Activated CD4-positive, CD25-positive, alpha-beta regulatory T cell treated with anti-CD3 and anti-CD28 coated beads, Interleukin-2, amount 50 U/mL, for 72 hours (primary cell): ENCODE data around the gene PLEKHA7.
"Not testable (repeated sequence)": the region's sequence is repeated elsewhere in the genome, so short reads cannot be mapped to it uniquely, and the experiment has no call there.

Experiments
- DNase-seq: peaks from one replicate; pipeline ENCODE4 v3.0.0; 2021

The PLEKHA7 gene, protein sequence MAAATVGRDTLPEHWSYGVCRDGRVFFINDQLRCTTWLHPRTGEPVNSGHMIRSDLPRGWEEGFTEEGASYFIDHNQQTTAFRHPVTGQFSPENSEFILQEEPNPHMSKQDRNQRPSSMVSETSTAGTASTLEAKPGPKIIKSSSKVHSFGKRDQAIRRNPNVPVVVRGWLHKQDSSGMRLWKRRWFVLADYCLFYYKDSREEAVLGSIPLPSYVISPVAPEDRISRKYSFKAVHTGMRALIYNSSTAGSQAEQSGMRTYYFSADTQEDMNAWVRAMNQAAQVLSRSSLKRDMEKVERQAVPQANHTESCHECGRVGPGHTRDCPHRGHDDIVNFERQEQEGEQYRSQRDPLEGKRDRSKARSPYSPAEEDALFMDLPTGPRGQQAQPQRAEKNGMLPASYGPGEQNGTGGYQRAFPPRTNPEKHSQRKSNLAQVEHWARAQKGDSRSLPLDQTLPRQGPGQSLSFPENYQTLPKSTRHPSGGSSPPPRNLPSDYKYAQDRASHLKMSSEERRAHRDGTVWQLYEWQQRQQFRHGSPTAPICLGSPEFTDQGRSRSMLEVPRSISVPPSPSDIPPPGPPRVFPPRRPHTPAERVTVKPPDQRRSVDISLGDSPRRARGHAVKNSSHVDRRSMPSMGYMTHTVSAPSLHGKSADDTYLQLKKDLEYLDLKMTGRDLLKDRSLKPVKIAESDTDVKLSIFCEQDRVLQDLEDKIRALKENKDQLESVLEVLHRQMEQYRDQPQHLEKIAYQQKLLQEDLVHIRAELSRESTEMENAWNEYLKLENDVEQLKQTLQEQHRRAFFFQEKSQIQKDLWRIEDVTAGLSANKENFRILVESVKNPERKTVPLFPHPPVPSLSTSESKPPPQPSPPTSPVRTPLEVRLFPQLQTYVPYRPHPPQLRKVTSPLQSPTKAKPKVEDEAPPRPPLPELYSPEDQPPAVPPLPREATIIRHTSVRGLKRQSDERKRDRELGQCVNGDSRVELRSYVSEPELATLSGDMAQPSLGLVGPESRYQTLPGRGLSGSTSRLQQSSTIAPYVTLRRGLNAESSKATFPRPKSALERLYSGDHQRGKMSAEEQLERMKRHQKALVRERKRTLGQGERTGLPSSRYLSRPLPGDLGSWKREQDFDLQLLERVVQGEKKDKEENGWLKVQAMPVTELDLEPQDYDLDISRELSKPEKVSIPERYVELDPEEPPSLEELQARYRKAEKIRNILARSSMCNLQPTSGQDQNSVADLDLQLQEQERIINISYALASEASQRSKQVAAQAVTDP

GRCh38 chr11:17014321-17014832, at the start of gene PLEKHA7:
Gene PLEKHA7, minus strand, starts transcription at chr11:17014414. Its CDS starts 13 bp downstream, at chr11:17014401.
- DNase-seq: no peak

DNA sequence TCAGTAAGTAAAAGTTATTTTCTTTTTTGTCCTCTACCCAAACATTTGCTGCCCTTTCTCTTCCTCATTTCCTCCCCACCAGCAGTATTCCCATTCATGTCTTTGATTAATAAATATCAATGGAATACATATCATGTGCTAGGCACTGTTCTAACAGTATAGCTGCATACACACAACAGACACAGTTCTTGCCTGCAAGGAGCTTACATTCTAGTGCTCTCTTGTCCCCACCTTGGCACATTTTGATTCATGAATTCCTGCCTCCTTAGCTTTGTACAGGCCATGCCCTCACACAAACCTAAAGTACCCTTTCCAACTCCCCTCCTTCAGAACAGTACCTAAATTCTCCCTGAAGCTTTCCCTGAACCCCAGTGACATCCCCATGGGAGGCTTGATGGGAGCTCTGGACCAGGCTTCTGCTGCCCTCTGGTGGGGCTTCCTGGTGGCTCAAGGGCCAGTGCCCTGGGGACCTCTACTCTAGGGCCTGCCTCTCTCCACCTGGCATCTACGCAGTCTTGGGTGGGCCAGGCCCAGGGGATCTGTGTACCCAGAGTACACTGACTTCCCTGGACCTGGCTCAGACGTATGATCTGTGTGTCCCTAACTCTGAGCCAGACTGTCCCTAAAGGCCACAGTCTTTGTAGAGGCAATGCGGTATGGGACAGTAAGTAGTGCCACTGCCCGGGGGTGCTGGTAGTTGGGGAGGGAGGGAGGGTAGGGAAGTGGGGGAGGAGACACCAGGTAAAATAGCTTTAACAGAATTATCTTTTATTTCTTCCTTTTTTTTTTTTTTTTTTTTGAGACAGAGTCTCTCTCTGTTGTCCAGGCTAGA, 49.2 kb upstream of the PLEKHA7 start:
- peak; percentile 71 for DNase-seq

GRCh38 chr11:17051146-17051545, 36.9 kb upstream of the PLEKHA7 start:
- not testable (repeated sequence) for DNase-seq

DNA sequence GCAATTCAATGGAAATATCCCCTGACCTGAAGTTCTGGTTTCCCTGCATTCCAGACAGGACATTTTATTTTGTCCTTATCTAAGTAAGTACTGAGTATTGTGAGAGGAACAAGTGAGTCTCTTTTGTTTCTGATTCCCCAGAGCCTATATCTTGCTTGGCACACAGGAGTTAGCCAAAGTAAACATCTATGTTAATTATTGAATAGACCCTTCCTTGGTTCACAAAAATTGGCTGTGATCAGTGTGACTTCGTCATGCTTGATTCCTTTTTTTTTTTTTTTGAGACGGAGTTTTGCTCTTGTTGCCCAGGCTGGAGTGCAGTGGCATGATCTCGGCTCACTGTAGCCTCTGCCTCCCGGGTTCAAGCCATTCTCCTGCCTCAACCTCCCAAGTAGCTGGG, 34.3 kb upstream of the PLEKHA7 start:
- not testable (repeated sequence) for DNase-seq

GRCh38 chr11:17046690-17047089, 32.5 kb upstream of the PLEKHA7 start:
- no peak for DNase-seq

- DNase-seq: no peak
These were observed 22.7 kb upstream of the PLEKHA7 start for GRCh38 chr11:17036666-17037658.

GRCh38 chr11:17034027-17034426, 19.8 kb upstream of the PLEKHA7 start:
- DNase-seq: not testable (repeated sequence)

- no peak for DNase-seq
These were observed 12.4 kb upstream of the PLEKHA7 start for GRCh38 chr11:17026487-17027082.

GRCh38 chr11:17024924-17025323, 10.7 kb upstream of the PLEKHA7 start:
- no peak for DNase-seq

GRCh38 chr11:17021511-17021910, 7.3 kb upstream of the PLEKHA7 start:
- no peak for DNase-seq

DNA sequence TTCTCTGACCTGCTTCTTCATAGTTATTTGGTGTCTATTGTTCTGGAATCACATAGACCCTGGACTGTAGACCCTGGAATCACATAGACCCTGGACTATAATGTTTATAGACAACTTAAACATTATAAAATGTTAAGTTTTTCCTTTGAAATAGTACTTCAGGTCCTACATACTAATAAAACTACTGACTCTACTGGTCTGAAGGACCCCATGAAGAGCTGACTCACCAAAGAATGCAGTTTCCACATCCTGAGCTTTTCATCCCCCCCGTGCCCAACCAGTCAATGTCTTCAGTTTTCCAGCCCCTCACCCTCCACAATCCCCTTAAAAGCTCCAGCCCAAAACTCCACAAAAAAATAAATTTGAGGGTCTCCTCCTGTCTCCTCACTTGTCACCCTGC, 6.6 kb upstream of the PLEKHA7 start:
- DNase-seq: no peak

- no peak for DNase-seq
These were observed 5.0 kb upstream of the PLEKHA7 start for GRCh38 chr11:17019232-17019631.

GRCh38 chr11:17015627-17016126, 1.5 kb upstream of the PLEKHA7 start:
- no peak for DNase-seq

DNA sequence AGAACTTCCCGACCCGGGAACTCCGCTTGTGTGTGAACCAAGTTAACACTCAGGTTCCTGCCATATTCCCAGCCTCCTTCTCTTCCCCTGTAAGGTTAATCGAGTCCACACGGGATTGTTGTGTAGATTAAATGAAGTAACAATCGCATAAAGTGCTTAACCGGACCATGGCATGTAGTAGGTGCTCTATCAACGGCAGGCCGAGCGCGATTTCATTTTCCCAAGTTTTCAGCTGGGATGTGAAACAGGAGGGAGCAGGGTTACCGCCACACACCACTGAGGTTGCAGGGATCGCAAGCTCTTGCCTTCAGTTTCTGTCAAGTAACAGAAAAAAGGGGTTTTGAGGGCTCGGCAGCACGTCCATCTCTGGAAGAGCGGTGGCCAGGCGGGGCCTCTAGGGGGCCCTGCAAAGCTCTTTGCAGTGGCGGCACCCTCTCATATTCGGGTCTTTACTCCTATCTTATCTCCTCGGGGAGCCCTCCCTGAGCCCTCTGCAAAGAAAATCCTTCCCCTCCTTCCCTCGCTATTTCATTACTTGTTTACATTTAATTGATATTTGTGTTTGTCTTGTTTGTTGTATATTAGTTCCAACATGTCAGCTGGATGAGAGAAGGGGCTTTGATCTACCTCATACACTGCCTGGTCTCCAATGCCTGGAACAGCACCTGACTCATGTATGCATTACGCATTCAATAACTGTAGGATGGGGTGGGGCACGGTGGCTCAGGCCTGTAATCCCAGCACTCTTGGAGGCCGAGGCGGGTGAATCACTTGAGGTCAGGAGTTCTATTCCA, 816 bp upstream of the PLEKHA7 start:
- DNase-seq: no peak

DNA sequence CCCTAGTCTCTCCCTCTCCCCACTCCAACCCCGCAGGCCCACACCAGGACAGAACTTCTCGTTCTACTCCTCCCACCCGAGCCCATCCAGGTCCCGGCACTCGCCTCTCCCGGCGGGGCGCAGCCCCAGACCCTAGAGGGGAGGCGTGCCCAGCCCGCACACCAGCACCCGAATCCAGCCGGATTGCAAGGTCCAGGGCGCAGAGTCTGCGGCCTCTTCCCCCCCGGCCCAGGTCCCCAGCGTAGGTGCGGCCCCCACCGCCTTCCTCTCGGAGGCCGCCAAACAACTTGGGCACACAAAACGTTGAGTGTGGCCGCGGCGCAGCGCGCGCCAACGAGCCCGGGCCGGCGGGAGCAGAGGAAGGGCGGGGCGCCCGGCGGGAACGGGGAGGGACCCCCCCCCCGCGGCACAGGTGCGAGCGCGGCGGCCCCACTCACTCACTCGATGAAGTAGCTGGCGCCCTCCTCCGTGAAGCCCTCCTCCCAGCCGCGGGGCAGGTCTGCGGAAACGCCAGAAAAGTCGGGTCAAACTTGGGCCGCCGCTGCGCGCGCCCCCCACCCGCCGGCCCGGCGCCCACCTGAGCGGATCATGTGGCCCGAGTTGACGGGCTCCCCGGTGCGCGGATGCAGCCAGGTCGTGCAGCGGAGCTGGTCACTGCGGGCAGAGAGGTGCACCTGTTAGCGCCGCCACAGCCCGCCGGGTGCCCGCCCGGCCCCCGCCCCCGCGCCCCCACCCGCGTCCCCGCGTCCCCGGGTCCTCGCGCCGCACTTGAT, 480 bp downstream of the PLEKHA7 start:
- no peak for DNase-seq

DNA sequence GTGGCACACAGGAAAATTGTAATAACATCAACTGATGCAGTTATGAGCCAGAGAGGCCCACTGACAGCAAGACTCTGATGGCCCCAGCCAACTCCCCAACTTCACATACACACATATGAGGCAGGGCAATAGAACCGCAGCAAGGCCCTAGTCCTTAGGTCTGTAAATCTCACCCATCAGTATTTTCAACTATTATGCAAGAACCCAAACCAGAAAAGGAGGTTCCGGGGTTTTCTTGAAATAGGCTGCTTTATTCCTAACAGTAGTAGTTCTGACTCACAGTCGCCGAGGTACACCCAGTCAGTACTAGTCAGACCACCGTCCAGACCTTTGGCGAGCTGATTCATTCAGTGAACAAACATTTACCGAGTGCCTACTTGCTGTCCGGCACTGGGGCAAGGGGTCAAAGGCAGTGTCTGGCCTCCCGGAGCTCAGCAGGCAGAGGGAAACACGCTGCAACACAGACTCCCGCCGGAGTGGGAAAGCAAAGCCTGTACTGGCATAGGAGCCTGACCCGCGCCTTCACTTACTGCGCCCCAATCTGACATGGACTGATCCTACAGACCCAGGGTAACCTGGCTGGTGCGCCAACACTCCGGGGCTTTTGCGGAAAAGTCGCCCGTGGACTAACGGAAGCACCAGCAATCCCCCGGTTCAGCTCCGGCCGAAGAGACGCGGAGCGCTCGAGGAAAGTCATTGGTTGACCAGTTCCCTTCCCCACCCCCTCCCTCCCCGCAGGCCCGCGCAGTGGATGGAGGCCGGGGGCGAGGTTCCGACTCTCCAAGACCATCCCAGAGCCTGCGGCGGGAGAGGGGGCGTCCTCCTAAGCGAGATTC, 1.3 kb downstream of the PLEKHA7 start:
- DNase-seq: no peak

GRCh38 chr11:17012179-17012578, 2.0 kb downstream of the PLEKHA7 start:
- DNase-seq: no peak
